PFSK-1 (cell line): ENCODE data around the gene SLC38A8.

Experiments used
- FOXP2 ChIP-seq: optimal IDR thresholded peaks from 2 replicates; pipeline ENCODE3; 2011; ENCODE audit warnings: borderline replicate concordance, control low read depth, inconsistent platforms; ENCODE audit not compliant: insufficient read depth; ENCODE audit errors: extremely low read length, extremely low read depth
- POLR2AphosphoS5 ChIP-seq: IDR thresholded peaks from 2 replicates; pipeline ENCODE4 v1.6.1; 2012; ENCODE audit warnings: low read depth, mild to moderate bottlenecking, control low read depth, low read length, moderate library complexity
- SIN3A ChIP-seq: IDR thresholded peaks from 2 replicates; pipeline ENCODE4 v1.6.1; 2012; ENCODE audit warnings: mild to moderate bottlenecking, low read length, moderate library complexity, borderline replicate concordance; ENCODE audit not compliant: insufficient read depth
- TAF1 ChIP-seq: IDR thresholded peaks from 2 replicates; pipeline ENCODE4 v1.6.1; 2012; ENCODE audit warnings: low read length, control low read depth, borderline replicate concordance; ENCODE audit not compliant: insufficient read depth
- TF ChIP-seq, protein P1 (sequence below), 2 experiments: IDR thresholded peaks; 2 replicates each; pipeline versions ENCODE4 v1.6.1 to v1.8.0; 2011 to 2012; ENCODE audit warnings: low read depth in 2 of 2, low read length in 2 of 2, control low read depth in 1 of 2, inconsistent platforms in 1 of 2, mild to moderate bottlenecking in 1 of 2, moderate library complexity in 1 of 2; ENCODE audit not compliant: insufficient read depth in 1 of 2

Gene SLC38A8

DNA sequence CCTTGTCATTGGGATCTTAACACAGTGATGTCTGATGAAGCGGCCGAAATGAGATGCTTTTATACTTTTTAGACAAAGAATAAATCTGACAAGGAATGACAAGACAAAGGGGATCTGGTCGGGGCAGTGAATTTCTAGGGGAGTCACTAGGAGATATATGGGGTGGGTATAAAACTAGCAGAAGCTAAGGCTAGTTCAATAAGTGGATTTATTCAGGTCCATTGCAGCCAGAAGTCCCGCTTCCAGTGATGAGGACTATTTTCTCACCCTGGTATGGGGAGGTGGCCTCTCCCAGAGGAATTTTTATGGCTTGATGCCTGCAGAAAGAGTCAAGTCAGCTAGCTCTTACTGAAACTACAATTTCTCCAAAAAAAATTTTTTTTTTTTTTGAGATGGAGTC is 23.9 kb downstream of the SLC38A8 start:
- TF ChIP-seq TAF1: no peak
- TF ChIP-seq FOXP2: no peak
- no peak for TF ChIP-seq SIN3A
- no peak for TF ChIP-seq POLR2AphosphoS5
- TF ChIP-seq, protein P1, sequence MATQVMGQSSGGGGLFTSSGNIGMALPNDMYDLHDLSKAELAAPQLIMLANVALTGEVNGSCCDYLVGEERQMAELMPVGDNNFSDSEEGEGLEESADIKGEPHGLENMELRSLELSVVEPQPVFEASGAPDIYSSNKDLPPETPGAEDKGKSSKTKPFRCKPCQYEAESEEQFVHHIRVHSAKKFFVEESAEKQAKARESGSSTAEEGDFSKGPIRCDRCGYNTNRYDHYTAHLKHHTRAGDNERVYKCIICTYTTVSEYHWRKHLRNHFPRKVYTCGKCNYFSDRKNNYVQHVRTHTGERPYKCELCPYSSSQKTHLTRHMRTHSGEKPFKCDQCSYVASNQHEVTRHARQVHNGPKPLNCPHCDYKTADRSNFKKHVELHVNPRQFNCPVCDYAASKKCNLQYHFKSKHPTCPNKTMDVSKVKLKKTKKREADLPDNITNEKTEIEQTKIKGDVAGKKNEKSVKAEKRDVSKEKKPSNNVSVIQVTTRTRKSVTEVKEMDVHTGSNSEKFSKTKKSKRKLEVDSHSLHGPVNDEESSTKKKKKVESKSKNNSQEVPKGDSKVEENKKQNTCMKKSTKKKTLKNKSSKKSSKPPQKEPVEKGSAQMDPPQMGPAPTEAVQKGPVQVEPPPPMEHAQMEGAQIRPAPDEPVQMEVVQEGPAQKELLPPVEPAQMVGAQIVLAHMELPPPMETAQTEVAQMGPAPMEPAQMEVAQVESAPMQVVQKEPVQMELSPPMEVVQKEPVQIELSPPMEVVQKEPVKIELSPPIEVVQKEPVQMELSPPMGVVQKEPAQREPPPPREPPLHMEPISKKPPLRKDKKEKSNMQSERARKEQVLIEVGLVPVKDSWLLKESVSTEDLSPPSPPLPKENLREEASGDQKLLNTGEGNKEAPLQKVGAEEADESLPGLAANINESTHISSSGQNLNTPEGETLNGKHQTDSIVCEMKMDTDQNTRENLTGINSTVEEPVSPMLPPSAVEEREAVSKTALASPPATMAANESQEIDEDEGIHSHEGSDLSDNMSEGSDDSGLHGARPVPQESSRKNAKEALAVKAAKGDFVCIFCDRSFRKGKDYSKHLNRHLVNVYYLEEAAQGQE (IDR thresholded peaks at IDR 0.05; ENCODE audit: insufficient read depth in 1 of 2, low read depth in 2 of 2, low read length in 2 of 2): no peak

DNA sequence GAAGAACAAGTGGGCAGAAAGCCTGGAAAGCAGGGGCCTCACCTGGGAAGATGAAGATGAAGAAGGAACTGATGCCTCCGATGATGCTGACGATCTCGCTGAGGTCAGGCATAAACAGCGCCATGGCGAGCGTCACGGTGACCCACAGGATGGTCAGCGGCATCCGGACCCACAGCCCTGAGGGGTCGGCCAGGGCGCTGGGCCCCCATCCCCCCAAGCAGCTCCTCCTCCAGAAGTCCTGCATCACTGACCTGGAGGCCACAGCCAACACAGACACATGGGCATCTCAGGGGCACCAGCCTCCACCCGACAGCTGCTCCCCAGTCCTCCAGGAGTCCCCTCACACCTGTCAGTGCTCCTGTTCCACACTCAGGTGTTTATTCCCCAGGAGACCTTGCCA is 26.1 kb downstream of the SLC38A8 start:
- TF ChIP-seq, protein P1 (IDR thresholded peaks at IDR 0.05; ENCODE audit: insufficient read depth in 1 of 2, low read depth in 2 of 2, low read length in 2 of 2): no peak
- TF ChIP-seq POLR2AphosphoS5 (no peak), FOXP2 (no peak), SIN3A (no peak), TAF1 (no peak)

DNA sequence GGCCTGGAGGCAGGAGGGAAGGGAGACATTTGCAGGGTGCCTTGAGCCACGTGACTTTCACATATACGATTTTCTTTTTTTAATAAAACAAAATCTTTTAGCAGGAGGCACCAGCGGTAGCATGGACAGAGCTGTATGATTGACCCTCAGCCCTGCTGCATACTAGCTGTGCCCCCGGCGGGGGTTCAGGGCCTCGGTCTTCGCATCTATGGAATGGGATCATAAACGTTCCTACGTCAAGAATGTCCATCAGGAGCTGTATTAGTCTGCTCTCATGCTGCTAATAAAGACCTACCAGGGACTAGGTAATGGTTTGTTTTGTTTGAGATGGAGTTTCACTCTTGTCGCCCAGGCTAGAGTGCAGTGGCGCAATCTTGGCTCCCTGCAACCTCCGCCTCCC is 27.2 kb downstream of the SLC38A8 start:
- TF ChIP-seq, protein P1 (IDR thresholded peaks at IDR 0.05; ENCODE audit: insufficient read depth in 1 of 2, low read depth in 2 of 2, low read length in 2 of 2): no peak
- TF ChIP-seq FOXP2: no peak
- TF ChIP-seq TAF1: no peak
- no peak for TF ChIP-seq POLR2AphosphoS5
- no peak for TF ChIP-seq SIN3A

DNA sequence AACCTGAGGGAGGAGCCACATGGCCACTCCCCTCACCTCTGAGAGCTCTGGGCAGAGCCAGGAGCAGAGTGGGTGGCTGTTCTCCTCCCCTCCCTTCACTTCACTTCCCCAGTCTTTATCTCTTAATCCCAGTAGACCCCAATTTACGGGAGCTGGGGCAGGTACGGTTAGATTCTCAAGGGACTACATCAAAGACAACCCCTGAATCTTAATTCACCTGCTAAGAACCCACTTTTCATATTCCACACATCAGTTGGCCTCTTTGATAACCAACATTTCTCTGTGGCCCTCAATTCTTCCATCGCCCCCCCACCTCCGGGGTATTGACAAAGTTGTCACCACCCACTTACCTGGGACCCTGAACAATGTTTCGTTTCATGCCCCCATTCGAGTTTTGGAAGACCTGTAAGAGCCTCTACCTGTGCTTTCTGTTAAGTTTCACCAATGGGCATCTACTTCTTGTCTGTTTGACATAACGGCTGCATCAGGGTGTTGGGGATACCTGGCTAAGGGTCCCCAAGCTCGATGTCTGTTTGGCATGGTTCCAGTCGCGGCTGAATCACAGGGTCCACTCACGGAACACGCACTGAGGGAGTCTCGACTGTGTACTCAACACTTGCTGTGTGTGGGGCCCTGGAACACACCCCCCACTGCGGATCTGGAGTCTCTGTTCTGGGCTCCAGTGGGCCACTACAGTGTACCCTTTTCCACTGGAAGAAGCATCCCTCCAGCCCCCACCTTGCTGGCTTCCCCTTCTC is 27.8 kb downstream of the SLC38A8 start:
- TF ChIP-seq FOXP2: no peak
- TF ChIP-seq, protein P1 (IDR thresholded peaks at IDR 0.05; ENCODE audit: insufficient read depth in 1 of 2, low read depth in 2 of 2, low read length in 2 of 2): no peak
- no peak for TF ChIP-seq SIN3A
- no peak for TF ChIP-seq TAF1
- TF ChIP-seq POLR2AphosphoS5: no peak
